HG03135 (cell line): ENCODE data around the gene USP24.

Experiments
- ATAC-seq: cut with Tn5 transposase; IDR thresholded peaks from one replicate; pipeline ENCODE4 v1.9.1; 2021; ENCODE audit warnings: mild to moderate bottlenecking, moderate library complexity; ENCODE audit not compliant: unreplicated experiment

USP24 gene

GRCh38 chr1:55070293-55071164 is 144.6 kb downstream of the USP24 start:
- ATAC-seq, result no peak

GRCh38 chr1:55069280-55069679 is 145.9 kb downstream of the USP24 start:
- no peak for ATAC-seq

GRCh38 chr1:55068638-55069037 is 146.5 kb downstream of the USP24 start:
- ATAC-seq, result no peak

- ATAC-seq, result no peak
Measured at GRCh38 chr1:55067914-55068313, 147.2 kb downstream of the USP24 start.

- ATAC-seq, result no peak
Measured at GRCh38 chr1:55067022-55067778, 148.0 kb downstream of the USP24 start.

GRCh38 chr1:55065648-55066047 is 149.5 kb downstream of the USP24 start:
- ATAC-seq, result no peak

- no peak for ATAC-seq
Measured at GRCh38 chr1:55064861-55065263, 150.3 kb downstream of the USP24 start.

GRCh38 chr1:55064071-55064581 is 151.0 kb downstream of the USP24 start:
- ATAC-seq, result no peak

GRCh38 chr1:55063577-55063942 is 151.6 kb downstream of the USP24 start:
- no peak for ATAC-seq

GRCh38 chr1:55062801-55063576 is 152.2 kb downstream of the USP24 start:
- no peak for ATAC-seq

GRCh38 chr1:55061706-55062321 is 153.3 kb downstream of the USP24 start:
- ATAC-seq, result no peak

- ATAC-seq, result no peak
Measured at GRCh38 chr1:55061000-55061705, 154.0 kb downstream of the USP24 start.

- no peak for ATAC-seq
Measured at GRCh38 chr1:55060133-55060999, 154.8 kb downstream of the USP24 start.

- no peak for ATAC-seq
Measured at GRCh38 chr1:55059302-55060132, 155.6 kb downstream of the USP24 start.

- ATAC-seq, result no peak
Measured at GRCh38 chr1:55057956-55058298, 157.2 kb downstream of the USP24 start.

GRCh38 chr1:55057270-55057955 is 157.8 kb downstream of the USP24 start:
- no peak for ATAC-seq

GRCh38 chr1:55056632-55056992 is 158.6 kb downstream of the USP24 start:
- no peak for ATAC-seq
